Epidermal melanocyte (primary cell): ENCODE results near the gene DNAJB12.
"Not testable (repeated sequence)": the region's sequence is repeated elsewhere in the genome, so short reads cannot be mapped to it uniquely, and the experiment has no call there.

Source experiments
- DNase-seq: peaks from one replicate; pipeline ENCODE4 v3.0.0; 2011; ENCODE audit warnings: low spot score; ENCODE audit not compliant: insufficient read length

The DNAJB12 gene

DNA sequence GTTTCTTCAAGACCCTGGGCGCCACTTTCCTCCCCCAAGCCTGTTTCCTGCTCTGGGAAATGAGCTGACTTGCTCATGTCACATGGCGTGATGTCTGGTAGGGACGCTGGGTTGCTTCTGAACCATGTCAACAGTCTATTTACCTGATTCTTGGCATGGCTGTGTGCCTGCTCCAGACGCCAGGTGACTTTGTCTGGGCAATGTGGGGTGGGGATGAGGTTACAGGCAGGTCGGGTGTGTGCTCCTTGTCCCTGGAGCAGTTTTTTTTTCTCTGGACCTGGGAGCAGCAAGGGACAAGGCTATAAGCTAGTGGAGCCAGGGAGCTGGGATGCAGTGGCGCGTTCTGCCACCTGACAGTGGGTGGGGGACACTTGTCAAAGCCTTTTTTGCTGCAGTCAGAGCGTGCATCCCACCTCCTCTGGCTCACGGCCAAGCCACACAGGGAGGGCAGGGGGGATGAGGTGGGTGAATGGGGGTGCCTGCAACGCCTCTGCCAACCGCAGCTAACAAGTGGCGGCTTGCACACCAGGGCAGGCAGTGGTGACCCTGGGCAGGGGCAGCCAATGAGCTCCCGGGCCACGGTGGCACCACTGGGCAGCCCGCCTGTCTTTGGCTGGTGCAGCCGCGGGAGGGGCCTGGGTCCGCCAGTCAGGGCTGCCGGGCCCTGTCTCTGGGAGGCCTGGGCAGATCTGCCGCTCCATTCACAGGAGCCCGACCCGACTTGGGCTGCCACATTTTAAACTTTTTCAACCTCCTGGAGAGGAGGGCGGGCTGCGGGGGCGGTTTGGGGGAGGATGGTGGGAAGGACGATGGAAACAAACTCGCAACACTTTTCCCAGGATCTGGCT lies 22.9 kb downstream of the DNAJB12 start:
- DNase-seq = peak; percentile 41

GRCh38 chr10:72330069-72330426 lies 24.7 kb downstream of the DNAJB12 start:
- DNase-seq = no peak

GRCh38 chr10:72329290-72330068 lies 25.2 kb downstream of the DNAJB12 start:
- DNase-seq = no peak

- DNase-seq = no peak
Observed at GRCh38 chr10:72328829-72329204, 25.9 kb downstream of the DNAJB12 start.

DNA sequence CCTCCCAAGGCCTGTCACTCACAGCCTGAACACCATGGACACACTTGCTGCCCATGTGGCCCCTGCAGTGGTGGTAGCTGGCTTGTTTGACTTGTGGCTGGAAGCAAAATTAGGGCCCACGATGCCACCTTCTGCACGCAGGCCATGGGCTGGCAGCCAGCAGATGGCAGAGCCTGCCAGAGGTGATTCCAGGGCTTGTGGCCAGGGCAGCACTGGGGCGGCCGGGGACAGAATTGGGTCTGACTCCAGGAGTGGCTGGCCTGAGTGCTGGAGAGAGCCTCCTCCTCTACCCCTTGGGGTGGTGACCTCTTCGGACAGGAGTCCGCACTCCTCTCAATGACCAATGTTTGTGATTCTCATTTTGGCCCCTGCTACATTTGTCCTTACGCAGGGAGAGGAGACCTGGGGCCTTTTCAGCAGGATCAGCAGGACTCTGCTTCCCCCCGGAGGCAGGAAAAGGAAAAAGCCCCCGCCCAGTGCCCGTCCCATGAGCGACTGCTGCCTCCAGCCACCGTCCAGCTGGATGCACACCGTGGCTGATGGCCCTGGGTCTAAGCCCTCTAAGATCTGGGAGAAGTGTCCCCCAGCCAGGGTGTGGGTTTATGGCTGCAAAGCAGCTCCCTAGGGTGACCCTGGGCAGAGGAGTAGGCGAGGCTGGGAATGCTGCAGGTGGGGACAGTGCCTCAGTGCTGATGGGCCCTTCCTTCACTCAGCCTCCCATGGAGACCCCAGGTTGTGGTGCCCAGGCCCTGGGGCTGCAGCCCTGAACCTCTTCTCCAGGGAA lies 26.5 kb downstream of the DNAJB12 start:
- no peak for DNase-seq

GRCh38 chr10:72326665-72327603 lies 27.8 kb downstream of the DNAJB12 start:
- not testable (repeated sequence) for DNase-seq

GRCh38 chr10:72325243-72326175 lies 29.2 kb downstream of the DNAJB12 start:
- DNase-seq = not testable (repeated sequence)

DNA sequence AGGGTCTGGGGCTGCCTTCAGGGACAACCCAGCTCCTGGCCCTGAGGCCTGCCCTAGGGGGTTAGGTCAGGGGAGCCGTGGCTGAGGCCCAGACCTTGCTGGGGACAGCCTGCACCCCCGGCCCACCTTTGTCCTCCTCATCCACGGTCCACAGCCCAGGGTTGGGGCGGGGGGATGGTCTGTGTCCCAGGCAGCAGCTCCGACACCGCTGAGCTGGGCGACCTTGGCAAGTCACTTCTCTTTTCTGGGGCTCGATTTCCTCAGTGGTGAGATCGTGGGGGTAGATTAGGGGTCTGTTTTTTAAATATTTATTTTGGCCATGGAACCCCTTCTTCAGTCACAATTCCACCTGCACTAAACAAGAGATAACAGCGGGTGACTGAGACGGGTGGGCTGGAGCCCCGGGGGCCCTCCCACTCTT lies 30.9 kb downstream of the DNAJB12 start:
- no peak for DNase-seq

DNA sequence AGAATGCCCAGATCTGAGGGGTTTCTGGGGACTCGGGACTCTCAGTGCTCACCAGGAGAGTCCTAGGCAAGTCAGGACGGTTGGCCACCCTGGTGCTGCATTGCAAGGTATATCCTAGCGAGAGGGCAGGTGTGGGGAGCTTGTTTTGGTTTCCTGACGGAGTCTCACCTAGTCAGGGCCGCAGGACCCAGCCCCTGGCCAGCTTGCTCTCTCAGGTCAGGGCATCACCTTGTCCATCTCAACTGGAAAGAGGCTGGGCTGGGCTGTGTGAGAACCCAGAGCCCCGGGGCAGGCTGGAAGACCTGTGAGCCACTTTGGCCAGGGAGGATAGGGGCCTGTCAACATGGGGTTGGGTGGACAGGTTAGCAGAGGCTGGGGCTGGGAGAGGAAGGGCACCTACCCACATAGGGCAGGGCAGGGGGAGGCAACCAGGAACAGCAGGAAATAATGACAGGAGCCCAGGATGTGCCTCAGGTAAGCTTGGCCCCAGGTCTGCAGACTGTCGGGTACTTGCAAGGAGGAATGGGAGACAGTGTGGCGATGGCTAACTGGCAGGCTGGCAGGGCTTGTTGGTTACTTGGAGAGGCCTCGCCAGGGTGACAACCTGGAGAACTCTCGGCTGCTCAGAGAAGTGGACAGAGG lies 31.5 kb downstream of the DNAJB12 start:
- DNase-seq = no peak

DNA sequence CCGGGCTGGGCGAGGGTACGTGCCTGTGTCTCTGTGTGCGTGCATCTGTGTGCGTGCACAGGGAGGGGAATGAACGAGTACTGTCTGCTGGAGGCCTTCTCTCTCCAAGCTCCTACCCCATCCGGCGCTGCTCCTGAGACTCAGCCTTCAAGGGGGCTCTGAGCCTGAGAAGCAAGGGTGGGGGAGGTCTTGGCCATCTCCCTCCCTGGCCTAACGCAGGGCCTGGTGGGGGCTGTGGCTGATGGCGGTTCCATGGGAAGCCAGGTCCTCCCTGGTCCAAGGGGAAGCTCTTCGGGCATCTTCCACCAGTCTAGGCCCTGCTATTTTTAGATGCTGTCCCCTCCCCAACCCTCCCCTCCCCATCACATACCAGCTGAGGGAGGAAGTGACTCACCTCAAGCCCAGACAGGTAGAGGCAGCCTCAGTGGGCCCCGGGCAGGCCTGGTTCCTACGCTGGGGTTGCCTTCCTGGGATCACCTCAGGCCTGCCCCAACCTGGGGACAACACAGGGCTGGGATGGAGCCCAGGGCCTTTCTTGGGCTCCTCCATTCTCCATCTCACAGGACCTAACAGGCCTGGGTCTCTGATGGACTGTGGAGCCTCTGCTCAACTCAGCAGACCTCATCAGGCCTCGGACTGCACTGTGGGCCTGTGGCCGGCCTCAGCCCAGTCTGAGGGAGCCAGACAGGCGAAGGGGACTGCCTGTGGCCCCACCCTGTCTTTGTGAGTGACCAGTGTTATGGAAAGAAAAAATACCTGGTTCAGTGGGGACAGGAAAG lies 32.2 kb downstream of the DNAJB12 start:
- no peak for DNase-seq

DNA sequence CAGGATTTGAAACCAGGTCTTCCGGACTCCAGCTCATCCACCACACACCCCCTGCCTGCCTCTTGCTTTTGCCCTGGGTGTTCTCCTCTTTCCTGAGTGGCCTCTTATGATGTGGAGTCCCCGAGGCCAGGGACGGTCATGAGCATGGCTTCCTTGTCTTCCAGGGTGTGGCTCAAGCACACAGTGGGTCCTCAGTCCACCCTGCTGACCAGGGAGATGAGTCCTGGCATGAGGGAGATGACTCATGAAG lies 32.8 kb downstream of the DNAJB12 start:
- no peak for DNase-seq

- DNase-seq = no peak
Observed at GRCh38 chr10:72321248-72322029, 33.3 kb downstream of the DNAJB12 start.

DNA sequence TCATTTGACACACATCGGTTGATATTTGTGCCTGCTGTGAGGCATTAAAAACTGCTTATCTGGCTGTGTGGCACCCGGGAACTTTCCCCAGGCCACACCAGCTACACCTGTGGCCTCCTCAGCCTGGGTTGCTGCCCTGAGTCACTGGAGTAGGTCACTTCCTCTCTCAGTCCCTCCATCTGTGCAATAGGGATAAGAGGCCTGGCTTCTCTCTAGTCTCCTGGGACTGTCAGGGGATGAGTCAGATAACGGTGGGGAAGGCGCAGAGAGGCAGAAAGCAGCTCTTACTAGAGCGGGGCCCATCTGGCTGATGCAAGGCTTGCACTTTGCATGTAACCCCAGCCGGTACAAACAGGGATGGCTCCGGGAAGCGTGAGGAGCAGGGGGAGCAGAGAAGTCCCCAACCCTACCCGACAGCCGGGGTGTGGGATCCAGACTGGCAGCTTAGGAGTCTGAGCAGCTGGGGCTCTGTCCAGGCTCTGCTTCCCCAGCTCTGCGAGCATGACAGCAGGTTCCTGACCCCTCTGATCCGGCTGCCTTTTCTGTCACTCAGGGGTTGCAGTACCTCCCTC lies 34.0 kb downstream of the DNAJB12 start:
- DNase-seq = peak; percentile 87

DNA sequence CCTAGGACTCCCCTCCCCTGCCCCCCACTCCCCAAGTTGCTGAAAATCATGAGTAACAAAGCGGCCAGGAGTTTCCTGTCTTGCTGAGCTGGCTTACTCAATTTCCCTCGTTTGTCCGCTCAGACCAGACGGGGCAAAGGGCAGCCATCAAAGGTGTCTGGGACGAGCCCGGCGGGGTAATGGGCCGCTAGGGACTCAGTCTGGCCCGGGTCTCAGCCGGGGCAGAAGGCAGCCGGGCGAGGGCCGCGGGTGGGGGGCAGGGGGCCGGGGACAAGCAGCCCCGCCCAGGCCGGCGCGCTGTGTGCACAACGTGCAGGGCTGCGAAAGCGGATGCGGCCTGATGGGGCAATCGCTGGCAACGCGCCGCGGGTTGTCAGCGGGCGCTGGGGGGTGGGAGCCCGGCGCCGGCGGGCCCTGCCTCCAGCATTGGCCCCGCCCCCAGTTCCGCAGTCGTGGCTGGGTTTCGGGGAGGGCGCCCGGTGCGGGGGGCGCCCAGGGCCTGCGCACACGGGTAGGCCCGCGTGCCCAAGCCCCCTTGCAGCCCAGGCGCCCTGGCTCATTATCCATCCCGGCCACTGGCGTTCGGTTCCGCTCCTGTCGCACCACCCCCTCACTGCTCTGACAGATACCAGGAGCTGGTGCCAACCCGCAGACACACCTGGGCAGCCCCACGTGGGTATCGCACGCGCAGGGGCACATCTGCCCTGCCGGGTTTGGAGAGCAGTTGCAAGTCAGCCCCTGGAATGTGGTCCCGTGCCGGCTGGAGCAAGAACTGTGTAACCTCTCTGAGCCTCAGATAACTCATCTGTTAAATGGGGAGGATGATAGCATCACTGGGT lies 35.1 kb downstream of the DNAJB12 start:
- DNase-seq = peak; percentile 88

GRCh38 chr10:72318418-72319262 lies 36.1 kb downstream of the DNAJB12 start:
- DNase-seq = no peak
